Epithelial cell of esophagus (primary cell): ENCODE results near the gene NHSL1.

Experiments used
- DNase-seq: peaks from one replicate; pipeline ENCODE4 v3.0.0; 2010; ENCODE audit warnings: low read depth
- H3K4me3 ChIP-seq: 2 replicates; pipeline ENCODE4 v1.5.1; 2011; ENCODE audit warnings: mild to moderate bottlenecking, low read length, control low read depth
- TF ChIP-seq, protein P1 (sequence below): IDR thresholded peaks from 2 replicates; pipeline ENCODE4 v1.5.1; 2011; ENCODE audit warnings: low read depth, mild to moderate bottlenecking, low read length, control low read depth, inconsistent platforms; ENCODE audit not compliant: insufficient read depth; ENCODE audit errors: missing control alignments

The NHSL1 gene

DNA sequence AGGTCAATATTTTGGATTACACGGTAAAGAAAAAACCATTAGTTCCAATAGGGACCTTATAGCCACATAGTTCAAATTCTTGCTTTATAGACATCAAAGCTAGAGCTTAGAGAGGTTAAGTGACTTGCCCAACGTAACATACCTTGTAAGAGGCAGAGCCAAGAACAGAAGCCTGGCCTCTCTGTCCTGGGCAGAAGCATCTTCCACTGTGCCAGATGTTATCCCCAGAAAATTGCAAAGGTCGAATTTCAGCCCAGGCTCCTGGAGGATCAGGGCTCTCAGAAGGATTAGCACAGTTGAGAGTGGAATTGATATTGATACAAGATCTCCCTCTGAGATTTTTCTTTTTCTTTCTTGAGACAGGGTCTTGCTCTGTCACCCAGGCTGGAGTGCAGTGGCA is 115.5 kb downstream of the NHSL1 start:
- TF ChIP-seq, protein P1, sequence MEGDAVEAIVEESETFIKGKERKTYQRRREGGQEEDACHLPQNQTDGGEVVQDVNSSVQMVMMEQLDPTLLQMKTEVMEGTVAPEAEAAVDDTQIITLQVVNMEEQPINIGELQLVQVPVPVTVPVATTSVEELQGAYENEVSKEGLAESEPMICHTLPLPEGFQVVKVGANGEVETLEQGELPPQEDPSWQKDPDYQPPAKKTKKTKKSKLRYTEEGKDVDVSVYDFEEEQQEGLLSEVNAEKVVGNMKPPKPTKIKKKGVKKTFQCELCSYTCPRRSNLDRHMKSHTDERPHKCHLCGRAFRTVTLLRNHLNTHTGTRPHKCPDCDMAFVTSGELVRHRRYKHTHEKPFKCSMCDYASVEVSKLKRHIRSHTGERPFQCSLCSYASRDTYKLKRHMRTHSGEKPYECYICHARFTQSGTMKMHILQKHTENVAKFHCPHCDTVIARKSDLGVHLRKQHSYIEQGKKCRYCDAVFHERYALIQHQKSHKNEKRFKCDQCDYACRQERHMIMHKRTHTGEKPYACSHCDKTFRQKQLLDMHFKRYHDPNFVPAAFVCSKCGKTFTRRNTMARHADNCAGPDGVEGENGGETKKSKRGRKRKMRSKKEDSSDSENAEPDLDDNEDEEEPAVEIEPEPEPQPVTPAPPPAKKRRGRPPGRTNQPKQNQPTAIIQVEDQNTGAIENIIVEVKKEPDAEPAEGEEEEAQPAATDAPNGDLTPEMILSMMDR: no peak
- no peak for DNase-seq
- no peak overlapping the region for H3K4me3 ChIP-seq

DNA sequence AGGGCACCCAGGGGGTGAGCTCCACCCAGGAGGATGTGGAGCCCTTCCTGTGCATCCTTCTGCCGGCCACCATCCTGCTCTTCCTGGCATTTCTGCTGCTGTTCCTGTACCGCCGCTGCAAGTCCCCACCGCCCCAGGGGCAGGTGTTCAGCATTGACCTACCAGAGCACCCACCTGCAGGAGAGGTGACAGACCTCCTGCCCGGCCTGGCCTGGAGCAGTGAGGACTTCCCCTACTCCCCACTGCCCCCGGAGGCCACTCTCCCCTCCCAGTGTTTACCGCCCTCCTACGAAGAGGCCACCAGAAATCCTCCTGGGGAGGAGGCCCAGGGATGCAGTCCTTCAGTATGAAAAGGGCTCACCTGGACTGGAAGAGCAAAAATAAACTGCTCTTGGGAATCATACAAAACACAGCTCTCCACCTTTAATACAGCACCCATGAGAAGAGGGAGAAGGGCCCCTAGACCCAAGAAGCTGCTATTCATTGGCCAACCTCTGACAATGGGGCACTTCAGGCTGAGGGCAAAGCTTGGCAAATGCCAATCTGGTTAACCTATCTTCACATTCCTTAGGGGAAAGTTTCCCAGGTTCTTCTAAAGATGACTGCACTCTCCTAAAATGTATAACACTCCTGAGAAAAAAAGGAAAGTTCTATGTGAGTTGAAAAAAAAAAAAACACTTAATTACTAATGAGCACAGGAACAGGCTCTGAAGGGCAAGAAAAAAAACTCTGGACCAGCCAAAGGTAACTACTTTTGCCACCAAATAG is 116.6 kb downstream of the NHSL1 start:
- TF ChIP-seq, protein P1: no peak
- H3K4me3 ChIP-seq: no peak overlapping the region
- peak; percentile 24 for DNase-seq

DNA sequence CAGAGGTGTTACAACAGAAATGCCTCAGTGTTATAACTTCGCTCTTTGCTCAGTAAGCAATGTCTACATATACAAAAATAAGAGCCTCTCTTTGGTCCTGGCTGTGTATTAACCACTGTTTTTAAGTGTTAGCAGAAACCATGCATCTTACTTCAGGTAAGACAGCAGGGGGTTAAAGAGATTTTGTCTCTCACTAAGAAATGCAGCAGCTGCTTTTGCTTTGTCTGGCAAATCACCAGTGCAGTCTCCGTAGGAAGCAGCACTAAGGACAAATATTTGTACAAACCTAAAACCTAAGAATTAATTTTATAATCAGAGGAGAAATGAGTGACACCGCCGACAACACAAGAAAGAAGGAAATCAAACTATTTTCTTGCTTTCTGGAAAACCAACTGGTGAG is 120.8 kb downstream of the NHSL1 start:
- DNase-seq: no peak
- no peak overlapping the region for H3K4me3 ChIP-seq
- TF ChIP-seq, protein P1: no peak

DNA sequence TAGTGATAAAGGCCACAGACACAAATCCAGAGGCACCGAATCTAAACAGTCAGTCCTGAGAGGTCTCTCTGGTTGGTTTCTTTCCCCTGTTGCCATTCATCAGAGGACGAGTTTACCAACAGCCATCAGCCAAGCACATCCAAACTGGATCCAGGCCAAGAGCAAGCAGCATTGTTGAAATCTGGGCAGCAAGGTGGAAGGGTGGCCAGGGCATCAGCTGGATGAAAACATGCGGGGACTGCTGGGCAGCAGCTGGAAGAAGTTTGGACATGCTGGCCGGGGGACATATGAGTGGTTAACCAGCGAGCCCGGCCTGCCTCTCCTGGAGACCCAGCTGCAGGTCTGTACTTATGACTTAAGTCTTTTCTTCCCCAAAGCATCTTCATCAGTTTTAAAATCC is 121.5 kb downstream of the NHSL1 start, which contains the start of gene SMIM28:
Gene SMIM28, plus strand, starts transcription at position 62 of the 400 bp plus-strand sequence. Its CDS starts 168 bp downstream, at position 230.
- no peak within 1 kb of the TSS for H3K4me3 ChIP-seq
- TF ChIP-seq, protein P1: no peak
- DNase-seq: no peak

DNA sequence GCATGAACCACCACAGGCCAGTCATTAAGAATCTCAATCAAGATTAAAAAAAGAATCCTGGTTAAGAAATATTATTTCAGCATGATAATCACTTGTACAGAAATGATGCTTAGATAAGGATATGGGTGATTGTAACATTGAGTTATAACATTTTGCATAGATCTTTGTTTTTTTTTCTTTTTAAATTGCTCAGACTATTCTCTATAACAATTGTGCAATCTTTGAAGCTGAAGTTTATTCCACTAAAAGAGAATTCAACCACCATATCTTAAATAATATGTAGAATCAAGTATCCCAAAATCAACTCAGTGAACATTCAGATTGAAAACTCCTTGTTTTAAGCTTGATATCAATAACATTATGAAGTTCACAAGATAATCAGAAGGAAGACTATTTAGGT is 122.3 kb downstream of the NHSL1 start:
- TF ChIP-seq, protein P1: no peak
- no peak for DNase-seq
- no peak overlapping the region for H3K4me3 ChIP-seq

DNA sequence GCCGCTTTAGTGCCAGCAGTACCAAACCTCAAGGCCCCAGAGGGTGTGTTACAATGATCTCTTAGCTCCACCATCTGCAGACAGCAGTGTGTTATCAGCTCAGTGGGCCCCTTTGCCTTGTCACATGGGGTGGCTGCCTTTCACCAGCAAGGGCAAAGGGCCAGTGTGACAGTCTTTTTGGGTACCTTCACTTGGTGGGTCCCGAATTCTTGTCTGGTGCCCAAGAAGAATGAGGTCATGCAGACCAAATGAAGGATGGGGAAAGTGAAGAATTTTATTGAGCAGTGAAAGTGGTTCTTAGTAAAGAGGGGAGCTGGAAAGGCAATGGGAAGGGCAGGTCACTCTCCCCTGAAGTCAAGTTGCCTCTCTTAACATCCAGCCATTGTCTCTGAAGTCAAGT is 124.5 kb downstream of the NHSL1 start:
- TF ChIP-seq, protein P1: no peak
- no peak overlapping the region for H3K4me3 ChIP-seq
- no peak for DNase-seq

DNA sequence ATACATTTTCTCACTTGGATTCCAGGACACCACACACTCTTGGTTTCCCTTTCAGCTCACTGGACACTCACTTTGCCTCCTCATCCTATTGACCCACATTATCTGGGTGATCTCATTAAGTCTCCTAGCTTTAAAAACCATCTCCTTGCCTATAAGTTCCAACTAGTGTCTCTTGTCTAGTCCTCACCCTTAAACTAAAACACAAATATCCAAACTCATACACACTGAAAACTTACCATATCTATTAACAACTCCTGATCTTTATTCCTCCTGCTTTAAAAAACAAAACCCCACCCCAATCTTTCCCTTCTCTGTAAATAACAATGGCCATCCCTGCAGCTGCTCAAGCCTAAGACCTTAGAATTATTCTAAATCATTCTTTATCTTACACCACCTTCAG is 125.1 kb downstream of the NHSL1 start:
- H3K4me3 ChIP-seq: no peak overlapping the region
- TF ChIP-seq, protein P1: no peak
- DNase-seq: no peak
